Gastroesophageal sphincter (tissue), 4 donors: Measurements from ENCODE around the gene DPP6. TPM values are rescaled to one million over a fixed set of nuclear protein-coding genes. Genes with fewer than 3 reads are reported as not detected.

ENCODE experiments used
- ATAC-seq: fragments of 150-250 bp; one replicate; pipeline ENCODE4 v1.9.1; 2016; ENCODE audit warnings: mild to moderate bottlenecking, moderate library complexity
- H3K27ac ChIP-seq, 4 donors: fragments of 200-600 bp; sonication (generic) in 3 of 4; 1 replicate in 3 of 4; 2 replicates in 1 of 4; pipeline ENCODE4 v1.5.1; 2016 to 2019
- H3K27me3 ChIP-seq: fragments of 200-600 bp; sonication (generic); one replicate; pipeline ENCODE4 v1.5.1; 2019
- H3K36me3 ChIP-seq, 2 donors: fragments of 200-600 bp; sonication (generic); one replicate each; pipeline ENCODE4 v1.5.1; 2019; ENCODE audit warnings: control low read depth in 1 of 2
- H3K4me1 ChIP-seq, 3 donors: fragments of 200-600 bp; sonication (generic); 1 replicate in 2 of 3; 2 replicates in 1 of 3; pipeline ENCODE4 v1.5.1; 2016 to 2019; ENCODE audit warnings: control low read depth in 2 of 3
- H3K4me3 ChIP-seq, 2 donors: fragments of 200-600 bp; sonication (generic); one replicate each; pipeline ENCODE4 v1.5.1; 2019; ENCODE audit warnings: mild to moderate bottlenecking in 1 of 2, moderate library complexity in 1 of 2
- H3K9me3 ChIP-seq, 3 donors: fragments of 200-600 bp; sonication (generic); one replicate each; pipeline ENCODE4 v1.5.1; 2017 to 2019; ENCODE audit warnings: control low read depth in 2 of 3
- CTCF ChIP-seq, 4 experiments: fragments of 200-600 bp in 2 of 4; fragments of 450-650 bp in 2 of 4; sonication (generic) in 1 of 4; IDR thresholded peaks; one replicate each; pipeline ENCODE4 v1.5.1; 2017 to 2019; ENCODE audit warnings: antibody characterized with exemption in 4 of 4, mild to moderate bottlenecking in 2 of 4, moderate library complexity in 2 of 4
- EP300 ChIP-seq: sonication (generic); formaldehyde crosslinking; IDR thresholded peaks from one replicate; pipeline ENCODE4 v1.6.1; 2017; ENCODE audit warnings: antibody characterized with exemption, mild to moderate bottlenecking
- POLR2A ChIP-seq, 2 donors: fragments of 450-650 bp; IDR thresholded peaks; one replicate each; pipeline ENCODE4 v1.6.1; 2017; ENCODE audit warnings: antibody characterized with exemption in 2 of 2, mild to moderate bottlenecking in 2 of 2, moderate library complexity in 1 of 2
- POLR2AphosphoS5 ChIP-seq: sonication (generic); formaldehyde crosslinking; IDR thresholded peaks from one replicate; pipeline ENCODE4 v1.6.1; 2017; ENCODE audit warnings: antibody characterized with exemption
- WGBS, 2 donors: methylation state at CpG; one replicate each; pipeline ENCODE4 v1.1.5; 2018; ENCODE audit warnings: low coverage in 1 of 2; 5-methylcytosine and 5-hydroxymethylcytosine counted together
- total RNA-seq, 4 donors: library from RNA; depleted of rRNA; stranded (reverse); fragments of >200 nt; gene quantifications; one replicate each; pipeline ENCODE4 v1.1.0, GENCODE V29; 2016

DPP6 gene
- total RNA-seq, 4 donors from 2014 or later: 14.3 to 40.0 (median 23.1) TPM

GRCh38 chr7:154817224-154817896 is 765.2 kb downstream of the DPP6 start:
- Histone ChIP-seq H3K27ac (no peak overlapping the region), H3K9me3 (peaks cover 0 to 3% (median 0%) of the 10 kb centered on the region in 3 donors), H3K4me3 (no peak overlapping the region), H3K27me3 (no peaks in the 10 kb centered on the region), H3K4me1 (no peaks in the 10 kb centered on the region), H3K36me3 (no peaks in the 10 kb centered on the region)
- WGBS, 2 donors: 80 to 82% methylated on average over 6 to 7 of the region's 7 CpGs
- ATAC-seq: no peak
- peak; percentile 50 for TF ChIP-seq POLR2AphosphoS5
- no peak for TF ChIP-seq EP300

GRCh38 chr7:154827007-154827406 is 774.8 kb downstream of the DPP6 start:
- Histone ChIP-seq H3K36me3 (peaks cover 0 to 6% of the 10 kb centered on the region in 2 donors), H3K9me3 (no peaks in the 10 kb centered on the region), H3K27me3 (no peaks in the 10 kb centered on the region), H3K4me3 (no peak overlapping the region), H3K27ac (no peak overlapping the region), H3K4me1 (no peaks in the 10 kb centered on the region)
- no peak for TF ChIP-seq POLR2A (IDR thresholded peaks at IDR 0.05)
- no peak for TF ChIP-seq EP300
- TF ChIP-seq POLR2AphosphoS5: no peak
- no peak for TF ChIP-seq CTCF (IDR thresholded peaks at IDR 0.05)
- WGBS, 2 donors: 44 to 62% methylated on average over 2 of the region's 2 CpGs
- no peak for ATAC-seq

- Histone ChIP-seq H3K4me3 (no peak overlapping the region), H3K27ac (no peak overlapping the region), H3K9me3 (no peaks in the 10 kb centered on the region), H3K27me3 (no peaks in the 10 kb centered on the region), H3K36me3 (peaks cover 0 to 6% of the 10 kb centered on the region in 2 donors), H3K4me1 (no peaks in the 10 kb centered on the region)
- WGBS, 2 donors: 80% methylated on average over 2 of the region's 12 CpGs; no CpG with 5 or more reads in 1 of the 2 donors
- no peak for ATAC-seq
- TF ChIP-seq POLR2A (IDR thresholded peaks at IDR 0.05): no peak
- TF ChIP-seq CTCF (IDR thresholded peaks at IDR 0.05): no peak
These were observed 780.5 kb downstream of the DPP6 start for GRCh38 chr7:154832557-154833138.

- no peaks in the 10 kb centered on the region for H3K9me3 ChIP-seq
- H3K4me3 ChIP-seq: no peak overlapping the region
- WGBS, 2 donors: 45 to 59% methylated on average over 11 to 13 of the region's 13 CpGs
- TF ChIP-seq POLR2AphosphoS5 (no peak), EP300 (no peak), POLR2A (IDR thresholded peaks at IDR 0.05) (no peak), CTCF (IDR thresholded peaks at IDR 0.05) (no peak)
- peaks cover 17% of the 10 kb centered on the region for H3K27me3 ChIP-seq
- ATAC-seq: no peak
- no peaks in the 10 kb centered on the region for H3K4me1 ChIP-seq
- no peaks in the 10 kb centered on the region for H3K36me3 ChIP-seq
- no peak overlapping the region for H3K27ac ChIP-seq
These were observed 783.8 kb downstream of the DPP6 start for GRCh38 chr7:154836021-154836448.

- Histone ChIP-seq H3K4me3 (no peak overlapping the region), H3K27me3 (peaks cover 17% of the 10 kb centered on the region), H3K9me3 (no peaks in the 10 kb centered on the region), H3K27ac (no peak overlapping the region), H3K36me3 (no peaks in the 10 kb centered on the region), H3K4me1 (peaks cover 0 to 8% (median 0%) of the 10 kb centered on the region in 3 donors)
- ATAC-seq: no peak
- TF ChIP-seq POLR2A (IDR thresholded peaks at IDR 0.05) (no peak), CTCF (IDR thresholded peaks at IDR 0.05) (no peak), POLR2AphosphoS5 (no peak), EP300 (no peak)
- 100% methylated on average over 1 of the region's 8 CpGs; no CpG with 5 or more reads in 1 of the 2 donors for WGBS, 2 donors
These were observed 784.9 kb downstream of the DPP6 start for GRCh38 chr7:154837087-154837486.
